ENCODE measurements around the gene ZNF319. TPM values are rescaled to one million over a fixed set of nuclear protein-coding genes. Genes with fewer than 3 reads are reported as not detected.

Gene ZNF319
- total and polyA plus RNA-seq, 2 of the 13 experiments (the other 11 are each of a cell fraction or from before 2014, with no cell fraction given), result 2.4 to 3.6 TPM

GRCh38 chr16:57984443-57985203 lies 15.8 kb downstream of the ZNF319 start (continued):
- TF ChIP-seq POGK (CRISPR knock-in tag; conservative IDR thresholded peaks at IDR 0.05), result 0 out of 2 replicates have a peak, but pooled peaks have one; percentile 59
- TF ChIP-seq ETV6 (CRISPR knock-in tag; conservative IDR thresholded peaks at IDR 0.05), result no peak
- TF ChIP-seq ZNF256 (CRISPR knock-in tag; conservative IDR thresholded peaks at IDR 0.05), result no peak
- no peak for TF ChIP-seq NONO (IDR thresholded peaks at IDR 0.05)
- 0 out of 2 replicates have a peak, but pooled peaks have one; percentile 30 for TF ChIP-seq NONO (CRISPR knock-in tag; conservative IDR thresholded peaks at IDR 0.05)
- TF ChIP-seq SMARCC2 (IDR thresholded peaks at IDR 0.05), result no peak
- TF ChIP-seq NFIB (CRISPR knock-in tag; IDR thresholded peaks at IDR 0.05; ENCODE audit: borderline replicate concordance), result no peak
- TF ChIP-seq FOSL2 (CRISPR knock-in tag; IDR thresholded peaks at IDR 0.05), result no peak
- TF ChIP-seq ZNF513 (CRISPR knock-in tag; conservative IDR thresholded peaks at IDR 0.05), result no peak
- peak; percentile 29; the same call in 1 of the 2 replicates for TF ChIP-seq ZC3H13 (CRISPR knock-in tag; IDR thresholded peaks at IDR 0.05)
- peak; percentile 15 for TF ChIP-seq TEAD3 (CRISPR knock-in tag; optimal IDR thresholded peaks at IDR 0.05; ENCODE audit: borderline replicate concordance)
- no peak; the same call in 1 of the 2 replicates for TF ChIP-seq ZFY (CRISPR knock-in tag; IDR thresholded peaks at IDR 0.05)
- TF ChIP-seq AHDC1 (CRISPR knock-in tag; IDR thresholded peaks at IDR 0.05; ENCODE audit: borderline replicate concordance), result no peak; the same call in 1 of the 2 replicates
- TF ChIP-seq ZNF17 (CRISPR knock-in tag; IDR thresholded peaks at IDR 0.05), result no peak
- no peak for TF ChIP-seq PREB (CRISPR knock-in tag; IDR thresholded peaks at IDR 0.05)
- TF ChIP-seq LRRFIP1 (CRISPR knock-in tag; conservative IDR thresholded peaks at IDR 0.05), result no peak
